Endothelial cell of umbilical vein (primary cell): ENCODE measurements around the gene PDGFA. TPM values are rescaled to one million over a fixed set of nuclear protein-coding genes. Genes with fewer than 3 reads are reported as not detected.

Source experiments
- BruUV-seq: library from RNA; stranded (reverse); fragments of 400-500 nt; replicated peaks from 2 replicates; lab custom pipeline; 2021; lab: Mats Ljungman, UMichigan
- CTCF ChIA-PET: fragments of 300-600, 350-600 bp; sonication (Branson Sonifier 250); formaldehyde crosslinking; loops from one replicate; lab custom pipeline; 2021; ENCODE audit warnings: antibody characterized with exemption, inconsistent platforms; lab: Charles Lee
- POLR2A ChIA-PET: fragments of 300-600, 350-600 bp; sonication (Branson Sonifier 250); formaldehyde crosslinking; loops from one replicate; lab custom pipeline; 2021; ENCODE audit warnings: antibody characterized with exemption, inconsistent platforms; lab: Charles Lee
- DNase-seq: peaks from one replicate; pipeline ENCODE4 v3.0.0-alpha.2; 2011; ENCODE audit warnings: low read depth, low spot score
- FAIRE-seq: peaks from 2 replicates; lab custom pipeline; 2011; peaks lifted over from hg19 to GRCh38; lab: Jason Lieb, UNC
- H2AFZ ChIP-seq: 2 replicates; pipeline ENCODE4 v1.6.0; 2012; ENCODE audit warnings: low read depth, low read length, control low read depth, inconsistent platforms
- H3K27ac ChIP-seq: 2 replicates; pipeline ENCODE4 v1.5.1; 2011; ENCODE audit warnings: low read depth, mild to moderate bottlenecking, control low read depth, low read length, moderate library complexity; ENCODE audit not compliant: insufficient read depth
- H3K27me3 ChIP-seq, 2 experiments: 2 replicates each; pipeline versions ENCODE4 v1.6.0 to v1.6.1; 2011; ENCODE audit warnings: low read length in 2 of 2, mixed read lengths in 1 of 2; ENCODE audit not compliant: control insufficient read depth in 2 of 2, insufficient read depth in 2 of 2
- H3K36me3 ChIP-seq, 2 experiments: 2 replicates in 1 of 2; 3 replicates in 1 of 2; pipeline ENCODE4 v1.5.1; 2011; ENCODE audit warnings: low read length in 2 of 2, mild to moderate bottlenecking in 1 of 2, moderate library complexity in 1 of 2; ENCODE audit not compliant: control insufficient read depth in 2 of 2, insufficient read depth in 2 of 2; ENCODE audit errors: extremely low read depth in 1 of 2
- H3K4me1 ChIP-seq: 3 replicates; pipeline ENCODE4 v1.5.1; 2011; ENCODE audit warnings: mild to moderate bottlenecking, low read length; ENCODE audit not compliant: control insufficient read depth, insufficient read depth; ENCODE audit errors: extremely low read depth
- H3K4me2 ChIP-seq: 2 replicates; pipeline ENCODE4 v1.6.1; 2011; ENCODE audit warnings: low read length, control low read depth, mixed read lengths; ENCODE audit not compliant: insufficient read depth
- H3K4me3 ChIP-seq, 3 experiments: fragments of 200-600 bp in 1 of 3; sonication (generic), shearing (Covaris generic) in 1 of 3; replicated peaks in 1 of 3; 2 replicates each; pipeline ENCODE4 v1.5.1; 2011 to 2016; ENCODE audit warnings: control low read depth in 3 of 3, low read length in 3 of 3, mild to moderate bottlenecking in 2 of 3, inconsistent platforms in 1 of 3, low read depth in 1 of 3, moderate library complexity in 1 of 3; ENCODE audit not compliant: insufficient read depth in 1 of 3
- H3K79me2 ChIP-seq: 2 replicates; pipeline ENCODE4 v1.6.0; 2012; ENCODE audit warnings: low read length, inconsistent platforms; ENCODE audit not compliant: control insufficient read depth, insufficient read depth
- H3K9ac ChIP-seq: replicated peaks from 2 replicates; pipeline ENCODE3; 2011; ENCODE audit warnings: low read length, control low read depth; ENCODE audit not compliant: insufficient read depth; ENCODE audit errors: extremely low read depth
- H3K9me1 ChIP-seq: replicated peaks from 3 replicates; pipeline ENCODE4 v1.6.0; 2011; ENCODE audit warnings: mild to moderate bottlenecking, low read length; ENCODE audit not compliant: control insufficient read depth, insufficient read depth; ENCODE audit errors: extremely low read depth
- H3K9me3 ChIP-seq: replicated peaks from 2 replicates; pipeline ENCODE4 v1.5.1; 2012; ENCODE audit warnings: low read length, inconsistent platforms; ENCODE audit not compliant: control insufficient read depth, insufficient read depth
- H4K20me1 ChIP-seq: replicated peaks from 2 replicates; pipeline ENCODE3; 2011; ENCODE audit warnings: mild to moderate bottlenecking, low read length; ENCODE audit not compliant: control insufficient read depth, insufficient read depth; ENCODE audit errors: extremely low read depth
- EZH2 ChIP-seq: IDR thresholded peaks from 2 replicates; pipeline ENCODE4 v1.6.1; 2012; ENCODE audit warnings: borderline replicate concordance, low read depth, mild to moderate bottlenecking, moderate library complexity, low read length, inconsistent platforms; ENCODE audit not compliant: severe bottlenecking
- FOS ChIP-seq: IDR thresholded peaks from 2 replicates; pipeline ENCODE4 v1.6.1; 2011; ENCODE audit warnings: mild to moderate bottlenecking, low read length, moderate library complexity, borderline replicate concordance; ENCODE audit not compliant: insufficient read depth
- GATA2 ChIP-seq: IDR thresholded peaks from 2 replicates; pipeline ENCODE4 v1.7.0; 2011; ENCODE audit warnings: low read depth, mild to moderate bottlenecking, moderate library complexity, mixed read lengths, low read length; ENCODE audit not compliant: insufficient read length, insufficient read depth
- JUN ChIP-seq: IDR thresholded peaks from 2 replicates; pipeline ENCODE4 v1.6.1; 2011; ENCODE audit warnings: borderline replicate concordance, low read depth; ENCODE audit not compliant: insufficient read length, insufficient read depth
- MAX ChIP-seq: IDR thresholded peaks from 2 replicates; pipeline ENCODE4 v1.6.1; 2011; ENCODE audit not compliant: insufficient read depth, insufficient read length
- MYC ChIP-seq: IDR thresholded peaks from one replicate; pipeline ENCODE4 v1.6.1; 2011; ENCODE audit warnings: mild to moderate bottlenecking, low read depth, low read length
- POLR2A ChIP-seq: IDR thresholded peaks from 2 replicates; pipeline ENCODE4 v1.6.1; 2012; ENCODE audit warnings: low read depth, mild to moderate bottlenecking, control low read depth, low read length
- POLR2AphosphoS5 ChIP-seq: IDR thresholded peaks from 2 replicates; pipeline ENCODE4 v1.6.1; 2012; ENCODE audit warnings: low read depth, mild to moderate bottlenecking, control low read depth, low read length, moderate library complexity; ENCODE audit not compliant: insufficient read depth
- dilution Hi-C: fragments of 300-500 bp; cut with MboI; formaldehyde crosslinking; loops from one replicate; pipeline ENCODE4 v1.15.0; 2019; ENCODE audit warnings: low sequenced_read_pairs; ENCODE audit not compliant: extremely low pct_ligation_motif_present
- intact Hi-C: fragments of 100-400 bp; cut with micrococcal nuclease; formaldehyde crosslinking; loops from one replicate; pipeline ENCODE4 v1.10.0; 2022
- polyA plus RNA-seq, 4 experiments: library from polyadenylated mRNA; depleted of rRNA in 3 of 4; stranded (reverse) in 3 of 4; unstranded in 1 of 4; fragments of >200 nt; gene quantifications; 2 replicates each; pipeline versions ENCODE4 v1.2.1 to v1.2.3, GENCODE V29; 2011 to 2012; ENCODE audit warnings: missing spikeins in 1 of 4
- total RNA-seq: library from RNA; stranded (reverse); gene quantifications from 2 replicates; pipeline ENCODE4 v1.2.3, GENCODE V29; 2021
- TF ChIP-seq, protein P1 (sequence below), 2 donors: IDR thresholded peaks; 1 replicate in 1 of 2; 2 replicates in 1 of 2; pipeline ENCODE4 v1.5.1; 2011; ENCODE audit warnings: low read length in 2 of 2, mild to moderate bottlenecking in 2 of 2, moderate library complexity in 2 of 2, control low read depth in 1 of 2, inconsistent platforms in 1 of 2, low read depth in 1 of 2; ENCODE audit not compliant: insufficient read depth in 1 of 2; ENCODE audit errors: extremely low read depth in 1 of 2

PDGFA gene
- total and polyA plus RNA-seq, 2 donors (not counting 3 experiments of a cell fraction or from before 2014, with no cell fraction given), result 17.4 to 62.4 TPM

DNA sequence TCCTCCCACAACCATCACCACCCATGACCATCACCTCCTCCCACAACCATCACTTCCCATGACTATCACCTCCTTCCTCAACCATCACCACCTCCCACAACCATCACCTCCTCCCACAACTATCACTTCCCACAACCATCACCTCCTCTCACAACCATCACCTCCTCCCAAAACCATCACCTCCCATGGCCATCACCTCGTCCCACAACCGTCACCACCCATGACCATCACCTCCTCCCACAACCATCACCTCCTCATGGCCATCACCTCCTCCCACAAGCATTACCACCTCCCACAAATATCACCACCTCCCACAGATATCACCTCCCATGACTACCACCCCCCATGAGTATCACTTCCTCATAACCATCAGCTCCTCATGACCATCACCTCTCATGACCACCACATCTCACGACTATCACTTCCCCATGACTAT is 52.2 kb downstream of the PDGFA start:
- CTCF ChIA-PET, result no interaction called here
- no peak overlapping the region for H3K4me2 ChIP-seq
- no peaks in the 10 kb centered on the region for H3K9me3 ChIP-seq
- H3K27ac ChIP-seq, result no peak overlapping the region
- FAIRE-seq (no peak), DNase-seq (no peak)
- H3K27me3 ChIP-seq, result no peaks in the 10 kb centered on the region
- TF ChIP-seq JUN, result no peak
- no peak for TF ChIP-seq EZH2
- TF ChIP-seq POLR2A, result no peak
- TF ChIP-seq MAX, result no peak
- TF ChIP-seq GATA2, result no peak
- TF ChIP-seq POLR2AphosphoS5, result no peak
- no peaks in the 10 kb centered on the region for H3K9me1 ChIP-seq
- dilution Hi-C loops, result no loop called here
- H4K20me1 ChIP-seq, result no peaks in the 10 kb centered on the region
- H2AFZ ChIP-seq, result no peak overlapping the region
- POLR2A ChIA-PET, result no interaction called here
- no peak overlapping the region for H3K4me3 ChIP-seq
- intact Hi-C loops, result no loop called here
- no peaks in the 10 kb centered on the region for H3K36me3 ChIP-seq
- H3K79me2 ChIP-seq, result no peaks in the 10 kb centered on the region
- no peak overlapping the region for H3K9ac ChIP-seq
- no TSS peak for BruUV-seq
- peaks cover 38% of the 10 kb centered on the region for H3K4me1 ChIP-seq

DNA sequence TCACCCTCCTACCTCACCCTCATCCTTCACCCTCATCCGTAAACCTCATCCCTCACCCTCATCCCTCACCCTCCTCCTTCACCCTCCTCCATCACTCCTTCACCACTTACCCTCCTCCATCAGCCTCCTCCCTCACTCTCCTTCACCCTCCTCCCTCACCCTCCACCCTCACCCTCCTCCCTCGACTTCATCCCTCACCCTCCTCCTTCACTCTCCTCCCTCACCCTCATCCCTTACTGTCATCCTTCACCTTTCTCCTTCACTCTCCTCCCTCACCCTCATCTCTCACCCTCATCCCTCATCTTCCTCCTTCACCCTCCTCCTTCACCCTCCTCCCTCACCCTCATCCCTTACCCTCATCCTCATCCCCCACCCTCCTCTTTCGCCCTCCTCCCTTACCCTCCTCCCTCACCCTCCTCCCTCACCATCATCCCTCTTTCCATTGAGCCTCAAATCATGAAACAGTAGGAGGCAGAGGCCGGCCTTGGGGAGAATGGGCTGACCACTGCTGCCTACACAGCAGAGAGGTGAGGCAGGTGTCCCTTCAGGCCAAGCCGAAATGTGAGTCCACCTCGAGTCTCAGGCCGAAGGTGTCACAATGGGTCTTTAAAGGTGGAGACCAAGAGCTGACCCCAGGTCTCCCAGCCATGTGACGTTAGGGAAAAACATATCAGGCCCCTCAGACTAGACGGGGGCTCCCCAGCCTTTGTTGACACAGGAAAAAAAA is 53.0 kb downstream of the PDGFA start:
- H3K27me3 ChIP-seq, result no peaks in the 10 kb centered on the region
- H3K27ac ChIP-seq, result no peak overlapping the region
- no peaks in the 10 kb centered on the region for H4K20me1 ChIP-seq
- H3K4me3 ChIP-seq, result no peak overlapping the region
- no peak overlapping the region for H2AFZ ChIP-seq
- TF ChIP-seq GATA2, result no peak
- TF ChIP-seq MAX, result no peak
- no peak for TF ChIP-seq JUN
- no peak for TF ChIP-seq POLR2AphosphoS5
- no peak for TF ChIP-seq EZH2
- TF ChIP-seq POLR2A, result no peak
- TF ChIP-seq, protein P1, sequence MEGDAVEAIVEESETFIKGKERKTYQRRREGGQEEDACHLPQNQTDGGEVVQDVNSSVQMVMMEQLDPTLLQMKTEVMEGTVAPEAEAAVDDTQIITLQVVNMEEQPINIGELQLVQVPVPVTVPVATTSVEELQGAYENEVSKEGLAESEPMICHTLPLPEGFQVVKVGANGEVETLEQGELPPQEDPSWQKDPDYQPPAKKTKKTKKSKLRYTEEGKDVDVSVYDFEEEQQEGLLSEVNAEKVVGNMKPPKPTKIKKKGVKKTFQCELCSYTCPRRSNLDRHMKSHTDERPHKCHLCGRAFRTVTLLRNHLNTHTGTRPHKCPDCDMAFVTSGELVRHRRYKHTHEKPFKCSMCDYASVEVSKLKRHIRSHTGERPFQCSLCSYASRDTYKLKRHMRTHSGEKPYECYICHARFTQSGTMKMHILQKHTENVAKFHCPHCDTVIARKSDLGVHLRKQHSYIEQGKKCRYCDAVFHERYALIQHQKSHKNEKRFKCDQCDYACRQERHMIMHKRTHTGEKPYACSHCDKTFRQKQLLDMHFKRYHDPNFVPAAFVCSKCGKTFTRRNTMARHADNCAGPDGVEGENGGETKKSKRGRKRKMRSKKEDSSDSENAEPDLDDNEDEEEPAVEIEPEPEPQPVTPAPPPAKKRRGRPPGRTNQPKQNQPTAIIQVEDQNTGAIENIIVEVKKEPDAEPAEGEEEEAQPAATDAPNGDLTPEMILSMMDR (IDR thresholded peaks at IDR 0.05; ENCODE audit: extremely low read depth in 1 of 2, insufficient read depth in 1 of 2, low read depth in 1 of 2, low read length in 2 of 2), result no peak
- TF ChIP-seq FOS, result no peak
- no peak for TF ChIP-seq MYC
- peaks cover 40% of the 10 kb centered on the region for H3K4me1 ChIP-seq
- DNase-seq (no peak), FAIRE-seq (no peak)
- no peaks in the 10 kb centered on the region for H3K79me2 ChIP-seq
- CTCF ChIA-PET, result no interaction called here
- H3K9ac ChIP-seq, result no peak overlapping the region
- H3K9me3 ChIP-seq, result no peaks in the 10 kb centered on the region
- dilution Hi-C loops (no loop called here), intact Hi-C loops (no loop called here)
- BruUV-seq, result no TSS peak
- H3K4me2 ChIP-seq, result no peak overlapping the region
- H3K9me1 ChIP-seq, result no peaks in the 10 kb centered on the region
- POLR2A ChIA-PET, result no interaction called here
- H3K36me3 ChIP-seq, result no peaks in the 10 kb centered on the region
